Endometrium (tissue), 2 donors: ENCODE results near the gene PAQR3.
"Not testable (repeated sequence)": the region's sequence is repeated elsewhere in the genome, so short reads cannot be mapped to it uniquely, and the experiment has no call there.

ENCODE experiments used
- FAIRE-seq: peaks from 2 replicates; lab custom pipeline; 2012; peaks lifted over from hg19 to GRCh38; lab: Jason Lieb, UNC
- donor health status: control.
- donor health status: control.

PAQR3 gene

GRCh38 chr4:78926826-78927225 lies 12.4 kb downstream of the PAQR3 start:
- no peak for FAIRE-seq

- FAIRE-seq, result no peak
These were observed 15.6 kb downstream of the PAQR3 start for GRCh38 chr4:78923464-78924312.

- FAIRE-seq, result no peak
These were observed 17.0 kb downstream of the PAQR3 start for GRCh38 chr4:78922207-78922606.

GRCh38 chr4:78910612-78911011 lies 28.6 kb downstream of the PAQR3 start:
- no peak for FAIRE-seq

- not testable (repeated sequence) for FAIRE-seq
These were observed 30.3 kb downstream of the PAQR3 start for GRCh38 chr4:78908974-78909373.

DNA sequence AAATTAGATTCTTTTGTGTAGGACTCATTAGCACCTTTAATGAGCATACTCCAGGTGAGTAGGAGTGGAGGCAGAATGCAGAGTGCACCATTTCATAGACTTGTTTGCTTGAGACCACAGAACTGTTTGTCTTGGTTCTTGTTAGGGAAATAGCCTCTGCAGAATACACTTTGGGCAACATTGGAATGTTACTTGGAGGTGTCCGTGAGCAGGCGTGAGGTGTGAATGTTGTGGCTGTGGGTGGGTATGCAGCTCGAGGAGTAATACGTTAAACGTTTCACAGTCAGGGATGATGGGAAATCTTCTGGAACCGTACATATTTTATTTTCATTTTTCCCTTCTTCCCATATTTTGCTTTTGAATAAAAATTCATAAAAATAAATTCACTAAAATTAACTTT lies 31.6 kb downstream of the PAQR3 start:
- FAIRE-seq, result no peak

DNA sequence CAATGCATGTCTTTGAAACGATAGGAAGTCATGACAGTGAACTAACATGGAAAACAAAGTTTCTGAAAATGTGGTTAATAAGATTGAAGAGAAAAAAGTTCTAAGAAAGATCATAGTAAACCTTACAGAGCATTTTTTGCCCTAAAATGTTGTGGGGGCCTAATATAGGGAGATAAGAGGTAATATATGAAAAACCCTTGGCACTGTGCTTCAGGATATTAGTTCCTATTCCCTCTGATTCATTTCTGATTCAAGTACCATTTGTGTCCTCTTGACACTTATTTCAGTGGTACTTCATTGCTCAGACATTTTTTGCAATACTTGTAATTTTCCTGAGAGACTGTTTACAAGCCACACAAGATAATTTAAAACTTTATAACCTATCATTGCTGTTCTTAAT lies 35.1 kb downstream of the PAQR3 start:
- FAIRE-seq, result no peak

DNA sequence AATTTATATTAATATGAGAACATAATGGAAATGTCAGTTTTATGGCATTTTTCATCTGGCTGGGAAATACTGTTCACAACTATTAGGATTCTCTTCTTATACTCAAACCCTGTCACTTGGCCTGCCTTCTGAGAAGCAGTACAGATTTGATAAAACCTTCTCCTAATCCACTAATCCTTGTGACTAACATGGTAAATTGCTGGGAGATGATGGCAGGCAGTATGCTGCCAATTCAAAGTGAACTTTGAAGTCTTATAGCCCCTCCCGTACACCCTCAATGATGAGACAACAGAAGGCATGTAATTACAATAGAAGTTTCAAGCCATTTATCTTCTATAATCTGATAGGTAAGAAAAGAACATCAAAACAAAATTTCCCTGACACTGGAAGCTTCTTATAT lies 36.9 kb downstream of the PAQR3 start:
- FAIRE-seq, result no peak

DNA sequence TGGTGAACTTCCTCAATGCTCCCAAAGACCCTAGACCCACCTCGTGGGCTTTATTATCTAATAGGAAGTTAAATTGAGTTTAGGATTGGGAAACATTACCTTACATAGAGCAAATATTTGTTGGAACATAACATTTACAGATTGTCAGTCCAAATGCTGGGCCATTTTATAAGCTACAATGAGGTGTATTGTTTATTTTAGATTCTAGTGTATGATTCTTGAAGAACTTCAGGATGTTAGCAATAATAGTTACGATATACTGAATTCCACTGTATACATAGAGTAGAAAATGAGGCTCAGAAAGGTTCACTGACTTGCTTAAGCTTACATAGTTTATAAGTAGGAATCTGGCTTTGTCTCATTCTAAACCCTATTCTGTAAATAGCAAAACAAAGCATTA lies 37.4 kb downstream of the PAQR3 start:
- FAIRE-seq, result no peak

DNA sequence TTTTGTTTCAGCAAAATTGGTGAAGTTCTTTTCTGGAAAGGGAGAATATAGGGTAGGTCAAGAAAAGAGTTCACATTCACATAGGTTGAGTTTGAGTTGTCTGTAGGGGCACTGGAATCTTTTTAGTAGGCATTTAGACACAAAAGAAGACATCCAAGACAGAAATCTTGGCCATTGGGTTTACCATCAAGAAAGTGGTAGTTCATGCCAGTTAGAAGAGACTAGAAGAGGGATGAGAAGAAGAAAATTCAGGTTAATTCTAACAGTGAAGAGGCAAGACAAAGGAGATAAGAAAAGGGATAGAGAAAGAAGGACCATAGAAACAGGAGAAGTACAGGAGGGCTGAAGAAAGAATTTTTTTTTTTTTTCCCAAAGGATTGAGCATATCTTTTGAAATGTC lies 39.9 kb downstream of the PAQR3 start:
- FAIRE-seq, result no peak

DNA sequence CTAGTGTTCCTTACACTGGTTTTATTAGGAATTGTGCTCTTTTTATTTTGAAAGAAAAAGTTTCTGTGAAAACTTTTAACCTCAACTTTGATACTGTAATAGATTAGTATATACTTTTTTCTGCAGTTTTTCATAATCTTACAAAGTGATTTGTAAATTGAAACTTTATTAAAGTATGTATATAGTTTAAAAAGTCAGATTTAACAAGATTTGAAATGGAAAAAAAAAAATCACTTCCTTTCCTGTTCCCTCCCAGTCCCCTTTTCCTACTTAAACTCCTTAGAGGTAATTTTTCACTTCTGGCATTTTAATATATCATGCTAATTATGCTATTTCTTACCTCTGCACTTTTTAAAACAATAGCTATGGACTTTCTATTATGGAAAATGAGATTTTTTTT lies 49.3 kb downstream of the PAQR3 start:
- no peak for FAIRE-seq

GRCh38 chr4:78885598-78885997 lies 53.6 kb downstream of the PAQR3 start:
- FAIRE-seq, result no peak

- FAIRE-seq, result no peak
These were observed 58.3 kb downstream of the PAQR3 start for GRCh38 chr4:78880874-78881492.

DNA sequence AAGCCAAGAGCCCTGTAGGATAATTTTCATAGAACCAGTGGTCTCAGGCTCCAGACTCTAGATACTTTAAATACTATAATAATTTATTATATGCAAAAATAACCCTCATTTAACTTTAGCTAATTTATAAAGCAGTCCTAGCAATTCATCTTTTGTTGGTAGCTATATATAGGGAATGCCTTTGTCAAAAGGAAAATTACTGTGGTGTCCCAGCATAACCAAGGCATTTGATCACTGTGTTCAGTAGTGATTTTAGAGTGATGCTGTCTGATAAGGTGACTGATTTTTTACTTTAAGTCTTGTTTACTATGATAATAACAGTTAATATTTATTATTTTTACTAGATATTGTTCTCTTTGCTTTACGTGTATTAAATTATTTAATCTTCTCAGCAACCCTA lies 61.2 kb downstream of the PAQR3 start:
- no peak for FAIRE-seq

DNA sequence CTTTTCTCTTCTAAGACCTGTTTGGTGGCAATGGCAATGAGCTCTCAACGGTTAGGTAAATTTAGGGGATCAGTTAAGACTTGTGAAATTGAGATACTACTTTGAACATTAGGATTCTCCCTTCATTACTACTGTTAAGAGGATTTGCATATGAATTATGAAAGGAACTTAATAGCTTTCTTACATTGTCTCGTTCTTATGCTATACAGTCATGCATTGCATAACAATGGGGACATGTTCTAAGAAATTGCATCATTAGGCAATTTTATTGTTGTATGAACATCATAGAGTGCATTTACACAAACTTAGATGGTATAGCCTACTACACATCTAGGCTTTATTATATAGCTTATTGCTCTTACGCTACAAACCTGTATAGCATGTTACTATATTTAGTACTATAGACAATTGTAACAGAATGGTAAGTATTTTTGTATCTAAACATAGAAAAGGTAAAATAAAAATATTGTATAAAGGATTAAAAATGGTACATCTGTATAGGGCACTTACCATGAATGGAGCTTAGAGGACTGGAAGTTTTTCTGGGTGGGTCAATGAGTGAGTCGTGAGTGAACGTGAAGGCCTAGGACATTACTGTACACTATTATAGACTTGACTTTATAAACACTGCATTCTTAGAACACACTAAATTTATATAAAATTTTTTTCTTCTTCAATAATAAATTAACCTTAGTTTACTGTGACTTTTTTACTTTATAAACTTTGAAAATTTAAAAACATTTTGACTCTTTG lies 62.5 kb downstream of the PAQR3 start:
- peak; percentile 79 for FAIRE-seq

- no peak for FAIRE-seq
These were observed 69.2 kb downstream of the PAQR3 start for GRCh38 chr4:78870056-78870455.

DNA sequence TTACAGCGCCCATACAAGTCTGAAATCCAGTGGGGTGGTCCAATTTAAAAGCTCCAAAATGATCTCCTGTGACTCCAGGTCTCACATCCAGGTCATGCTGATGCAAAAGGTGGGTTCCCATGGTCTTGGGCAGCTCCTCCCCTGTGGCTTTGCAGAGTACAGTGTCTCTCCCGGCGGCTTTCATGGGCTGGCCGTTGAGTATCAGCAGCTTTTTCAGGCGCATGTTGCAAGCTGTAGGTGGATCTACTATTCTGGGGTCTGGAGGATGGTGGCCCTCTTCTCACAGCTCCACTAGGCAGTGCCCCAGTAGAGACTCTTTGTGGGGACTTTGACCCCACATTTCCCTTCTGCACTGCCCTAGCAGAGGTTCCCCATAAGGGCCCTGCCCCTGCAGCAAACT lies 70.5 kb downstream of the PAQR3 start:
- not testable (repeated sequence) for FAIRE-seq

DNA sequence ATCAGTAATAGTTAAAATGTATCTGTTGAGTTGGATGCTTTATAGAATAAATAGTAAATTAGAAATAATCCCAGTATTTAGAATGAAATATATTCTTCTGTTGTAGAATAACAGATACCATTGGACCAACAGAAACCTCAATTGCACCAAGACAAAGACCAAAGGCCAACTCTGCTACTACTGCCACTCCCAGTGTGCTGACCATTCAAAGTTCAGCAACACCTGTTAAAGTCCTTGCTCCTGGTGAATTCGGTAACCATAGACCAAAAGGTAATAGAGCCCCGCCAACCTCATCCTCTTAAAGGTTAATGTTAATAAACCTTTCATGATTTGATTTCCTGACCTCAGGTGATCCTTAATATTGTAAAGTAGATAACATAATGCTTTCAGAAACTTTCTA lies 73.8 kb downstream of the PAQR3 start:
- FAIRE-seq, result no peak

GRCh38 chr4:78864405-78865024 lies 74.7 kb downstream of the PAQR3 start:
- peak; percentile 83 for FAIRE-seq

GRCh38 chr4:78863991-78864390 lies 75.2 kb downstream of the PAQR3 start:
- no peak for FAIRE-seq

- no peak for FAIRE-seq
These were observed 75.9 kb downstream of the PAQR3 start for GRCh38 chr4:78863254-78863869.

DNA sequence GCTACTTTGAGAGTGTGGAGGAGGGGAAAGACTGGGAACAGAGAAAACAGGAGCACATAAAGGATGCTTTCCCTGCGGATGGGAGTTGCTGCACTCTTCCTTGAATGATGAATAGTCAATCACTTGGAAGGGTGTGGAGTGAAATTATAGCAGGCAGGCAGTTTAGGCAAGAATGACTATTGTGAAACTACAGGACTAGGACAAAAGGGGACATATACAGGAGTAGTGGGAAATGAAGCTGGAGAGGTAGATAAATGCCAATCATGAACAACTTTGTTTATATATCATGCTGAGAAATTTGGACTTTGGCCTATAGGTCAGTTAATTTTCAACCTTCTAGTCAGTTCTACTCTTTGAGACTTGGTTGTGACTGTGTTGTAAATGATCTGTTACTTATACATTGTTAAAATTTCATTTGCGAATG lies 76.9 kb downstream of the PAQR3 start:
- FAIRE-seq, result no peak
